OCI-LY3 (cell line): ENCODE measurements around the gene ADGRB3.

ENCODE experiments used
- H2AFZ ChIP-seq: fragments of 200-600, 300-600 bp; shearing (Covaris generic); 2 replicates; pipeline ENCODE4 v1.6.0; 2014; ENCODE audit warnings: antibody characterized with exemption, low read depth, low read length
- H3K27ac ChIP-seq: fragments of 200-600, 300-600 bp; sonication (generic); 2 replicates; pipeline ENCODE4 v1.5.1; 2014; ENCODE audit warnings: mild to moderate bottlenecking, low read length, moderate library complexity, mixed read lengths
- H3K27me3 ChIP-seq: fragments of 200-600, 300-600 bp; sonication (generic); 2 replicates; pipeline ENCODE4 v1.6.1; 2014; ENCODE audit warnings: low read depth, low read length, mixed read lengths
- H3K36me3 ChIP-seq: fragments of 200-600, 300-600 bp; sonication (generic); replicated peaks from 2 replicates; pipeline ENCODE3; 2014; ENCODE audit warnings: low read depth, low read length, mixed read lengths
- H3K4me1 ChIP-seq: fragments of 300-600, 200-600 bp; sonication (generic); 2 replicates; pipeline ENCODE4 v1.6.1; 2014; ENCODE audit warnings: low read length, mixed read lengths
- H3K4me2 ChIP-seq: fragments of 200-600, 300-600 bp; sonication (generic); 2 replicates; pipeline ENCODE4 v1.6.1; 2014; ENCODE audit warnings: low read length, mixed read lengths
- H3K4me3 ChIP-seq: fragments of 300-600, 200-600 bp; sonication (generic); 2 replicates; pipeline ENCODE4 v1.5.1; 2014; ENCODE audit warnings: antibody characterized with exemption, mild to moderate bottlenecking, low read length, moderate library complexity
- H3K79me2 ChIP-seq: fragments of 300-600, 200-600 bp; shearing (Covaris generic); 2 replicates; pipeline ENCODE4 v1.6.1; 2014; ENCODE audit warnings: mild to moderate bottlenecking, low read length, mixed read lengths
- H3K9ac ChIP-seq: fragments of 300-600, 200-600 bp; shearing (Covaris generic); 2 replicates; pipeline ENCODE4 v1.6.0; 2014; ENCODE audit warnings: mild to moderate bottlenecking, low read length, moderate library complexity
- H3K9me3 ChIP-seq: fragments of 200-600, 300-600 bp; shearing (Covaris generic); 2 replicates; pipeline ENCODE4 v1.6.1; 2014; ENCODE audit warnings: low read length, mixed read lengths; ENCODE audit not compliant: insufficient read depth
- H4K20me1 ChIP-seq: fragments of 200-600, 300-600 bp; sonication (generic); 2 replicates; pipeline ENCODE4 v1.6.1; 2016; ENCODE audit warnings: low read length, mixed read lengths; ENCODE audit not compliant: insufficient read depth
- EZH2phosphoT487 ChIP-seq: fragments of 200-600 bp; shearing (Covaris generic); IDR thresholded peaks from 2 replicates; pipeline ENCODE4 v1.6.1; 2018; ENCODE audit warnings: antibody characterized with exemption, mixed run types, low read depth
- TF ChIP-seq, protein P1 (sequence below): fragments of 200-600, 300-600 bp; sonication (generic); IDR thresholded peaks from 2 replicates; pipeline ENCODE4 v1.5.1; 2014; ENCODE audit warnings: antibody characterized with exemption, low read length, low read depth

ADGRB3 gene

DNA sequence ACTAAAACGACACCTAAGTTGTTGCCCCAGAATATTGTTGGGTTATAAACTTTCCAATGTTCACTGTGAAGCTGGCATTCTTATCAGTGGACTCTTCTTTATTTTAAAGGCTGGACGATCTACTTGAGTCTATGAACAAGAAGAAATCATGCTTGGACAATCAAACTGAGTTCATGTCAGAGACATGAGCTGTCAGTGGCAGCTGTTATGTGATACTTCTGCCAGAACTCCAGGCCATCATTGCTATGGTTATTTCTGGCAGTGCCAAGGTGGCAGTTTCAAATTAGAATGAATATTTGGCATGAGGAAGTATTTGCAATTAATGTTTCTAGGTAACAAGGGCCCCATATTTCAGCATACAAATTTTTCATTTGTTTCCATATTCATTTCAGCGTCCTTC is 744.4 kb downstream of the ADGRB3 start:
- no peak overlapping the region for H3K27ac ChIP-seq
- H2AFZ ChIP-seq = no peak overlapping the region
- no peak overlapping the region for H3K9ac ChIP-seq
- no peaks in the 10 kb centered on the region for H4K20me1 ChIP-seq
- H3K4me1 ChIP-seq = no peaks in the 10 kb centered on the region
- no peaks in the 10 kb centered on the region for H3K9me3 ChIP-seq
- H3K4me3 ChIP-seq = no peak overlapping the region
- H3K36me3 ChIP-seq = no peaks in the 10 kb centered on the region
- TF ChIP-seq, protein P1, sequence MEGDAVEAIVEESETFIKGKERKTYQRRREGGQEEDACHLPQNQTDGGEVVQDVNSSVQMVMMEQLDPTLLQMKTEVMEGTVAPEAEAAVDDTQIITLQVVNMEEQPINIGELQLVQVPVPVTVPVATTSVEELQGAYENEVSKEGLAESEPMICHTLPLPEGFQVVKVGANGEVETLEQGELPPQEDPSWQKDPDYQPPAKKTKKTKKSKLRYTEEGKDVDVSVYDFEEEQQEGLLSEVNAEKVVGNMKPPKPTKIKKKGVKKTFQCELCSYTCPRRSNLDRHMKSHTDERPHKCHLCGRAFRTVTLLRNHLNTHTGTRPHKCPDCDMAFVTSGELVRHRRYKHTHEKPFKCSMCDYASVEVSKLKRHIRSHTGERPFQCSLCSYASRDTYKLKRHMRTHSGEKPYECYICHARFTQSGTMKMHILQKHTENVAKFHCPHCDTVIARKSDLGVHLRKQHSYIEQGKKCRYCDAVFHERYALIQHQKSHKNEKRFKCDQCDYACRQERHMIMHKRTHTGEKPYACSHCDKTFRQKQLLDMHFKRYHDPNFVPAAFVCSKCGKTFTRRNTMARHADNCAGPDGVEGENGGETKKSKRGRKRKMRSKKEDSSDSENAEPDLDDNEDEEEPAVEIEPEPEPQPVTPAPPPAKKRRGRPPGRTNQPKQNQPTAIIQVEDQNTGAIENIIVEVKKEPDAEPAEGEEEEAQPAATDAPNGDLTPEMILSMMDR = no peak
- no peak for TF ChIP-seq EZH2phosphoT487
- no peak overlapping the region for H3K4me2 ChIP-seq
- no peaks in the 10 kb centered on the region for H3K79me2 ChIP-seq
- no peaks in the 10 kb centered on the region for H3K27me3 ChIP-seq

DNA sequence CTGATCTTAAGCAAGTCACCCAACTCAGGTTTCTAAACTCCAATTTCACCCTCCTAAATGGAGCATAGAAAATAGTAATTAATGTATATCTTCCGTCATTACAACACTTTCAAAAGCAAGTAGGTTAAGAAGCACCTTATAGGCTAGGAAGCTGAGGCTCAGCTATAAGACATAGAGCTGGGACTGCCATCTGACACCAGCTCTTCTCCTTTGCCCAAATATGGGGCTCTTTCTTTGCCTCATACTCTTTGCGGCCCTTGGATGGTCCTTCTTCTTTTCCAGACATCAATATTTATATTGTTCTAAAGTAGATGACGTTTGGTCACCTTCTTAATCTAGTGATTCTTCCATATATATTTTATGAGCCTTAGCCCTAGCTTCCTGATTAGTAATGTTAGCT is 748.5 kb downstream of the ADGRB3 start:
- no peaks in the 10 kb centered on the region for H3K9me3 ChIP-seq
- no peak overlapping the region for H3K4me3 ChIP-seq
- H3K27ac ChIP-seq = no peak overlapping the region
- H3K9ac ChIP-seq = no peak overlapping the region
- H3K79me2 ChIP-seq = no peaks in the 10 kb centered on the region
- H4K20me1 ChIP-seq = no peaks in the 10 kb centered on the region
- H3K36me3 ChIP-seq = no peaks in the 10 kb centered on the region
- no peak overlapping the region for H2AFZ ChIP-seq
- H3K4me1 ChIP-seq = no peaks in the 10 kb centered on the region
- TF ChIP-seq, protein P1 = no peak
- TF ChIP-seq EZH2phosphoT487 = no peak
- no peak overlapping the region for H3K4me2 ChIP-seq
- H3K27me3 ChIP-seq = no peaks in the 10 kb centered on the region

DNA sequence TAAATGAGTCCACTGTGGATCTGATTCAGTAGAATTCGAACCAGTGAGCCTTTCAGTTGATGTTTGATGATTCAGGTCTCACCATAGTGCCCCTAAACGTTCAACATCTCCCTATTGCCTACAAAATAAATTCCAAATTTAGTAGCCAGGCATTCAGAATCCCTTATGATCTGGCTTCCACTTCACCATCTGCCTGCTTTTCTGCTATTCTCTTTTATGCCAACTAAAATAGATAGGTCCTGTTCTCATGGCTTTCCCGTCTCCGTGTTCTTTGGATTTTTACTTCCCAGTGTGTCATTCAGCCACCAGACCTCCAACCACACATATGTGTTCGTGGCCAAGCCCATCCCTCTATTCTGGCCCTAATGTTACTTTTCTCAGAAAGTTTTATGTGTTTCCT is 751.3 kb downstream of the ADGRB3 start:
- Histone ChIP-seq H2AFZ (no peak overlapping the region), H3K36me3 (no peaks in the 10 kb centered on the region), H3K4me3 (no peak overlapping the region), H3K9ac (no peak overlapping the region), H4K20me1 (no peaks in the 10 kb centered on the region), H3K27me3 (no peaks in the 10 kb centered on the region), H3K27ac (no peak overlapping the region), H3K4me2 (no peak overlapping the region), H3K4me1 (peaks cover 6% of the 10 kb centered on the region), H3K9me3 (no peaks in the 10 kb centered on the region), H3K79me2 (no peaks in the 10 kb centered on the region)
- TF ChIP-seq EZH2phosphoT487 = no peak
- TF ChIP-seq, protein P1 = no peak

DNA sequence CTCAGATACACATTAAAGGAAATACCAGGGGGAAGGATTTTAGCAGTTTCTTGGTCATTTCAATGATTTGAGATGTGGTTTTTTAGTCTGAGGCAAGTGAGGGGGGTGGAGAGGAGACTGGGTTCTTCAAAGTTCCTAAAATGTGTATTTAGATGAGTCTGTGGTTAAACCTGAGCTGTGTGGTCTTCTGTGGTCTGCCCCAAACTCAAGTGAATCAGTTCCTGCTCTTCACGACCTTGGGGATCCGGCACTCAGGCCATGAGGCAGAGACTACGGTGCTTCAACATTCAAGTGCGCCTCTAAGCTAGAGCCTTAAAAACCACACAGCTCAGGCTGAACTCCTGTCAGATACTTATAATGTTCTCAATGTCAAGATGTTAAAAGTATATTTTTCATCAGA is 755.0 kb downstream of the ADGRB3 start:
- Histone ChIP-seq H3K4me2 (peak overlapping the region; percentile 33), H3K9ac (no peak overlapping the region), H3K27ac (no peak overlapping the region), H3K27me3 (no peaks in the 10 kb centered on the region), H3K79me2 (no peaks in the 10 kb centered on the region), H3K36me3 (no peaks in the 10 kb centered on the region), H2AFZ (no peak overlapping the region), H3K4me1 (peaks cover 6% of the 10 kb centered on the region), H4K20me1 (no peaks in the 10 kb centered on the region), H3K4me3 (no peak overlapping the region), H3K9me3 (no peaks in the 10 kb centered on the region)
- TF ChIP-seq, protein P1 = no peak
- no peak for TF ChIP-seq EZH2phosphoT487
